OCI-LY1 (cell line): Measurements from ENCODE around the gene AMBRA1.
"Not testable (repeated sequence)": the region's sequence is repeated elsewhere in the genome, so short reads cannot be mapped to it uniquely, and the experiment has no call there.

Experiments
- H2AFZ ChIP-seq: fragments of 200-600 bp; sonication (generic), shearing (Covaris generic); 2 replicates; pipeline ENCODE4 v1.6.0; 2014; ENCODE audit warnings: antibody characterized with exemption, mild to moderate bottlenecking, low read length
- H3F3A ChIP-seq: fragments of 200-600 bp; sonication (generic), shearing (Covaris generic); 2 replicates; pipeline ENCODE4 v1.6.0; 2014; ENCODE audit warnings: mild to moderate bottlenecking, antibody characterized with exemption, low read length, moderate library complexity; ENCODE audit not compliant: insufficient read depth
- H3K27ac ChIP-seq: fragments of 200-600 bp; sonication (generic); 2 replicates; pipeline ENCODE4 v1.5.1; 2014; ENCODE audit warnings: low read length, mixed run types, mild to moderate bottlenecking, low read depth; ENCODE audit not compliant: poor library complexity, severe bottlenecking
- H3K27me3 ChIP-seq: fragments of 200-600 bp; sonication (generic); 2 replicates; pipeline ENCODE4 v1.6.0; 2014; ENCODE audit warnings: antibody characterized with exemption, mild to moderate bottlenecking, low read length, moderate library complexity; ENCODE audit not compliant: insufficient read depth
- H3K36me3 ChIP-seq: fragments of 200-600 bp; sonication (generic); 2 replicates; pipeline ENCODE4 v1.6.1; 2014; ENCODE audit warnings: mild to moderate bottlenecking, antibody characterized with exemption, low read length, moderate library complexity, mixed read lengths; ENCODE audit not compliant: insufficient read depth
- H3K4me1 ChIP-seq: fragments of 200-600 bp; sonication (generic); 2 replicates; pipeline ENCODE4 v1.5.1; 2014; ENCODE audit warnings: mild to moderate bottlenecking, low read length, moderate library complexity; ENCODE audit not compliant: insufficient read depth, severe bottlenecking
- H3K4me2 ChIP-seq: fragments of 200-600 bp; sonication (generic), shearing (Covaris generic); 2 replicates; pipeline ENCODE4 v1.6.1; 2014; ENCODE audit warnings: low read length
- H3K4me3 ChIP-seq: fragments of 200-600 bp; sonication (generic); 2 replicates; pipeline ENCODE4 v1.5.1; 2014; ENCODE audit warnings: low read length, low read depth, mild to moderate bottlenecking, mixed read lengths; ENCODE audit not compliant: poor library complexity, severe bottlenecking
- H3K79me2 ChIP-seq: fragments of 200-600 bp; shearing (Covaris generic); 2 replicates; pipeline ENCODE4 v1.6.1; 2016; ENCODE audit warnings: mixed run types, low read length, mixed read lengths; ENCODE audit not compliant: insufficient read depth
- H3K9ac ChIP-seq: fragments of 200-600 bp; sonication (generic), shearing (Covaris generic); 2 replicates; pipeline ENCODE4 v1.6.1; 2014; ENCODE audit warnings: mild to moderate bottlenecking, low read length, mixed read lengths
- H3K9me2 ChIP-seq: fragments of 200-600 bp; sonication (generic), shearing (Covaris generic); 2 replicates; pipeline ENCODE4 v1.6.1; 2014; ENCODE audit warnings: low read depth, mild to moderate bottlenecking, low read length, mixed read lengths
- H3K9me3 ChIP-seq: fragments of 200-600 bp; shearing (Covaris generic); 2 replicates; pipeline ENCODE4 v1.6.1; 2014; ENCODE audit warnings: low read length, mixed read lengths
- H4K20me1 ChIP-seq: fragments of 200-600 bp; sonication (generic), shearing (Covaris generic); 2 replicates; pipeline ENCODE4 v1.6.0; 2016; ENCODE audit warnings: mild to moderate bottlenecking, low read length; ENCODE audit not compliant: insufficient read depth
- CTCF ChIP-seq: fragments of 200-600 bp; sonication (generic), shearing (Covaris generic); IDR thresholded peaks from 2 replicates; pipeline ENCODE4 v1.5.1; 2017; ENCODE audit warnings: mild to moderate bottlenecking, antibody characterized with exemption, low read length, moderate library complexity, mixed read lengths
- EZH2 ChIP-seq: fragments of 200-600 bp; sonication (generic), shearing (Covaris generic); IDR thresholded peaks from 2 replicates; pipeline ENCODE4 v1.8.0; 2017; ENCODE audit warnings: borderline replicate concordance, mixed run types, mild to moderate bottlenecking, antibody characterized with exemption, low read length, moderate library complexity, mixed read lengths

The AMBRA1 gene

GRCh38 chr11:46381048-46381818, 212.6 kb downstream of the AMBRA1 start, which contains the start of gene MDK:
Gene MDK, plus strand, starts transcription at chr11:46381669. Its CDS starts 389 bp downstream, at chr11:46382058.
- Histone ChIP-seq H3K4me3 (peak within 1 kb of the TSS; percentile 44), H3K27ac (no peak within 1 kb of the TSS), H4K20me1 (no peaks in the 10 kb centered on the region), H3K79me2 (no peaks in the 10 kb centered on the region), H3K9ac (no peak within 1 kb of the TSS; the same call in 1 of the 2 replicates), H3K36me3 (peaks cover 28% of the 10 kb centered on the region), H2AFZ (no peak within 1 kb of the TSS), H3K27me3 (no peaks in the 10 kb centered on the region), H3K9me2 (no peaks in the 10 kb centered on the region), H3K4me2 (peak within 1 kb of the TSS; percentile 56), H3K9me3 (no peaks in the 10 kb centered on the region), H3F3A (no peaks in the 10 kb centered on the region), H3K4me1 (peaks cover 17% of the 10 kb centered on the region)
- TF ChIP-seq CTCF (no peak), EZH2 (no peak)

DNA sequence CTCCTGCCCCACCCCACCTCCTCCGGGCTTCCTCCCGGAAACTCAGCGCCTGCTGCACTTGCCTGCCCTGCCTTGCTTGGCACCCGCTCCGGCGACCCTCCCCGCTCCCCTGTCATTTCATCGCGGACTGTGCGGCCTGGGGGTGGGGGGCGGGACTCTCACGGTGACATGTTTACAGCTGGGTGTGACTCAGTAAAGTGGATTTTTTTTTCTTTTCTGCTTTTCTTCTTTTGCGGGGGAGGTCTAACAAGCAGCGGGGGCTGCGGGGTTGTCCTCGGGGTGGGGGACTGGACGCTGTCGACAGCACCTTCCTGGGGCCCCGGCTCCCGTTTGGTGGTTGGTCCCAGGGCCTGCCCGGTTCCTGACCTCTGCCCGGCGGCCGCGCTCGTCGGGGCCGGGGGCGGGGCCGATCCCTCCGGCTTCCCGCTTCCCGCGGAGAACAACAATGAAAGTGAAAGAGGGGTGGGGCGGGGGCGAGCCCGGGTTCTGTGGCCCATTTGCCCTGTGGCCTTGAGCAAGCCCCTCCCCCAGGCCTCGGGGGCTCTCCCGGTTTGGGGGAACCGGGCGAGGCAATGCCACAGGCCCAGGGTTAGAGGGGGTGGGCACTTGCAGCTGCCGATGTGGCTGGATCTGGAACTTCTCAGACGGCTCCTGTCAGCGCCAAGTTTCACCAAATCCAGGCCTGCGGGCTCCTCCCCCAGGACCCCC, 213.3 kb downstream of the AMBRA1 start:
- H2AFZ ChIP-seq: no peak overlapping the region
- no peaks in the 10 kb centered on the region for H3F3A ChIP-seq
- no peaks in the 10 kb centered on the region for H3K9me3 ChIP-seq
- H3K27ac ChIP-seq: no peak overlapping the region
- H3K4me1 ChIP-seq: peaks cover 17% of the 10 kb centered on the region
- no peak for TF ChIP-seq CTCF
- TF ChIP-seq EZH2: no peak
- no peak overlapping the region; the same call in 1 of the 2 replicates for H3K9ac ChIP-seq
- H3K4me2 ChIP-seq: peak overlapping the region; percentile 56
- H3K36me3 ChIP-seq: peaks cover 35% of the 10 kb centered on the region
- no peaks in the 10 kb centered on the region for H3K9me2 ChIP-seq
- H3K27me3 ChIP-seq: no peaks in the 10 kb centered on the region
- H3K4me3 ChIP-seq: peak overlapping the region; percentile 44
- H4K20me1 ChIP-seq: no peaks in the 10 kb centered on the region
- no peaks in the 10 kb centered on the region for H3K79me2 ChIP-seq

- H2AFZ ChIP-seq, H3K79me2 ChIP-seq, H3K9me3 ChIP-seq, H3F3A ChIP-seq, H4K20me1 ChIP-seq, H3K27ac ChIP-seq, H3K4me2 ChIP-seq, H3K9ac ChIP-seq, H3K9me2 ChIP-seq, H3K27me3 ChIP-seq, H3K4me3 ChIP-seq: not testable (repeated sequence)
- Histone ChIP-seq H3K36me3 (peaks cover 42% of the 10 kb centered on the region), H3K4me1 (peaks cover 17% of the 10 kb centered on the region)
Measured at GRCh38 chr11:46379482-46380293, 214.1 kb downstream of the AMBRA1 start.
